Ishikawa (cell line): Measurements from ENCODE around the gene SHH.

Experiments
- CEBPB ChIP-seq: IDR thresholded peaks from 2 replicates; pipeline ENCODE4 v1.6.1; 2012
- CREB1 ChIP-seq: IDR thresholded peaks from 2 replicates; pipeline ENCODE4 v1.6.1; 2012; ENCODE audit warnings: low read depth
- EGR1 ChIP-seq: IDR thresholded peaks from 2 replicates; pipeline ENCODE4 v1.6.1; 2012
- EP300 ChIP-seq: IDR thresholded peaks from 2 replicates; pipeline ENCODE4 v1.6.1; 2012; ENCODE audit warnings: borderline replicate concordance
- FOXM1 ChIP-seq: IDR thresholded peaks from 2 replicates; pipeline ENCODE4 v1.6.1; 2012; ENCODE audit warnings: low read depth, borderline replicate concordance
- MAX ChIP-seq: IDR thresholded peaks from 2 replicates; pipeline ENCODE4 v1.6.1; 2012
- NFIC ChIP-seq: IDR thresholded peaks from 2 replicates; pipeline ENCODE4 v1.6.1; 2012
- RAD21 ChIP-seq: IDR thresholded peaks from 2 replicates; pipeline ENCODE4 v1.6.1; 2012; ENCODE audit warnings: low read depth
- REST ChIP-seq: IDR thresholded peaks from 2 replicates; pipeline ENCODE4 v1.6.1; 2012; ENCODE audit warnings: low read depth, mild to moderate bottlenecking
- TAF1 ChIP-seq: IDR thresholded peaks from 2 replicates; pipeline ENCODE4 v1.6.1; 2012; ENCODE audit warnings: low read depth, mild to moderate bottlenecking
- TCF12 ChIP-seq: IDR thresholded peaks from 2 replicates; pipeline ENCODE4 v1.6.1; 2012; ENCODE audit warnings: low read depth
- TEAD4 ChIP-seq: IDR thresholded peaks from 2 replicates; pipeline ENCODE4 v1.6.1; 2012
- USF1 ChIP-seq: IDR thresholded peaks from 2 replicates; pipeline ENCODE4 v1.6.1; 2012
- YY1 ChIP-seq: IDR thresholded peaks from 2 replicates; pipeline ENCODE4 v1.6.1; 2012; ENCODE audit warnings: low read depth
- ZBTB7A ChIP-seq: IDR thresholded peaks from 2 replicates; pipeline ENCODE4 v1.6.1; 2012; ENCODE audit warnings: low read depth

The SHH gene

GRCh38 chr7:155795401-155795800, 16.9 kb downstream of the SHH start:
- TF ChIP-seq MAX (no peak), EGR1 (no peak), USF1 (no peak), EP300 (no peak), TAF1 (no peak), RAD21 (no peak), NFIC (no peak), CREB1 (no peak), REST (no peak), TCF12 (no peak), FOXM1 (no peak), YY1 (no peak), ZBTB7A (no peak), TEAD4 (no peak), CEBPB (no peak)

GRCh38 chr7:155794196-155794595, 18.1 kb downstream of the SHH start:
- TF ChIP-seq TAF1 (no peak), TCF12 (no peak), MAX (no peak), NFIC (no peak), FOXM1 (no peak), EP300 (no peak), EGR1 (no peak), CREB1 (no peak), TEAD4 (no peak)

- no peak for TF ChIP-seq CEBPB
- TF ChIP-seq TAF1 = no peak
Measured at GRCh38 chr7:155793720-155794119, 18.5 kb downstream of the SHH start.

- no peak for TF ChIP-seq TAF1
- no peak for TF ChIP-seq CEBPB
- no peak for TF ChIP-seq FOXM1
- TF ChIP-seq MAX = no peak
- no peak for TF ChIP-seq CREB1
- no peak for TF ChIP-seq USF1
- no peak for TF ChIP-seq EP300
- no peak for TF ChIP-seq EGR1
- TF ChIP-seq TCF12 = no peak
- TF ChIP-seq RAD21 = no peak
Measured at GRCh38 chr7:155792999-155793560, 19.2 kb downstream of the SHH start.

- TF ChIP-seq MAX (no peak), CREB1 (no peak), TEAD4 (no peak), ZBTB7A (no peak), USF1 (no peak), YY1 (no peak), TAF1 (no peak), EGR1 (no peak), RAD21 (no peak), NFIC (no peak), TCF12 (no peak), EP300 (no peak), FOXM1 (no peak), REST (no peak), CEBPB (no peak)
Measured at GRCh38 chr7:155792315-155792960, 19.8 kb downstream of the SHH start.
